GM23338 (cell line): ENCODE data around the gene ANKRD40. TPM values are rescaled to one million over a fixed set of nuclear protein-coding genes. Genes with fewer than 3 reads are reported as not detected.

Source experiments
- ATAC-seq: fragments of 200-7000 bp; cut with Tn5 transposase; 3 replicates; pipeline ENCODE4 v1.9.1; 2020
- DNase-seq: peaks from one replicate; pipeline ENCODE4 v3.0.0-alpha.2; 2015; ENCODE audit warnings: low spot score
- H2AFZ ChIP-seq: fragments of 200-600 bp; sonication (generic); 2 replicates; pipeline ENCODE4 v1.8.0; 2016; ENCODE audit warnings: antibody characterized with exemption, mild to moderate bottlenecking, moderate library complexity
- H3F3A ChIP-seq: fragments of 200-600 bp; sonication (generic); replicated peaks from 2 replicates; pipeline ENCODE4 v1.8.0; 2017; ENCODE audit warnings: antibody characterized with exemption, mixed run types, low read depth
- H3K27ac ChIP-seq: fragments of 200-600 bp; sonication (generic); 2 replicates; pipeline ENCODE4 v1.6.1; 2016; ENCODE audit warnings: low read depth
- H3K27me3 ChIP-seq: fragments of 200-600 bp; sonication (generic); 2 replicates; pipeline ENCODE4 v1.8.0; 2016; ENCODE audit warnings: mild to moderate bottlenecking, mixed run types, moderate library complexity; ENCODE audit not compliant: insufficient read depth
- H3K36me3 ChIP-seq: fragments of 200-600 bp; sonication (generic); 2 replicates; pipeline ENCODE4 v1.8.0; 2016; ENCODE audit warnings: mild to moderate bottlenecking; ENCODE audit not compliant: insufficient read depth
- H3K4me1 ChIP-seq: fragments of 200-600 bp; sonication (generic); 2 replicates; pipeline ENCODE4 v1.8.0; 2016; ENCODE audit warnings: mild to moderate bottlenecking, moderate library complexity; ENCODE audit not compliant: insufficient read depth
- H3K4me2 ChIP-seq: fragments of 200-600 bp; sonication (generic); 2 replicates; pipeline ENCODE4 v1.7.1; 2017; ENCODE audit warnings: mixed run types
- H3K4me3 ChIP-seq: fragments of 200-600 bp; sonication (generic); 2 replicates; pipeline ENCODE4 v1.6.1; 2016; ENCODE audit warnings: mixed run types
- H3K79me2 ChIP-seq: fragments of 200-600 bp; sonication (generic); replicated peaks from 2 replicates; pipeline ENCODE4 v1.8.0; 2017; ENCODE audit warnings: mild to moderate bottlenecking; ENCODE audit not compliant: insufficient read depth
- H3K9me2 ChIP-seq: fragments of 200-600 bp; sonication (generic); 2 replicates; pipeline ENCODE4 v1.8.0; 2017; ENCODE audit not compliant: insufficient read depth
- H4K20me1 ChIP-seq: fragments of 200-600 bp; sonication (generic); replicated peaks from 2 replicates; pipeline ENCODE4 v1.8.0; 2017; ENCODE audit warnings: mild to moderate bottlenecking; ENCODE audit not compliant: insufficient read depth
- H3K27ac Mint-ChIP-seq: 2 replicates; pipeline ENCODE4 v1.8.0; 2020; ENCODE audit warnings: inconsistent platforms, mild to moderate bottlenecking, moderate library complexity, mixed read lengths
- H3K27me3 Mint-ChIP-seq: 3 replicates; pipeline ENCODE4 v1.8.0; 2022; ENCODE audit warnings: low read depth, mild to moderate bottlenecking, moderate library complexity, mixed read lengths, inconsistent platforms; ENCODE audit not compliant: insufficient read depth, poor library complexity
- H3K36me3 Mint-ChIP-seq: 3 replicates; pipeline ENCODE4 v1.8.0; 2021; ENCODE audit warnings: low read depth, mild to moderate bottlenecking, inconsistent platforms, moderate library complexity, mixed read lengths
- H3K4me1 Mint-ChIP-seq: 3 replicates; pipeline ENCODE4 v1.8.0; 2020; ENCODE audit warnings: mild to moderate bottlenecking, inconsistent platforms, mixed read lengths
- H3K4me3 Mint-ChIP-seq: 3 replicates; pipeline ENCODE4 v1.8.0; 2021; ENCODE audit warnings: moderate library complexity, mild to moderate bottlenecking, inconsistent platforms, mixed read lengths
- H3K9me3 Mint-ChIP-seq: 3 replicates; pipeline ENCODE4 v1.8.0; 2020; ENCODE audit warnings: moderate library complexity, mild to moderate bottlenecking, inconsistent platforms, mixed read lengths
- CREB1 ChIP-seq: fragments of 250-450 bp; sonication (Bioruptor Pico); IDR thresholded peaks from 2 replicates; pipeline ENCODE4 v1.5.0; 2020; ENCODE audit warnings: low read depth, mild to moderate bottlenecking, moderate library complexity
- JUNB ChIP-seq: IDR thresholded peaks from one replicate; pipeline ENCODE4 v1.6.1; 2016; ENCODE audit warnings: antibody characterized with exemption; ENCODE audit not compliant: unreplicated experiment
- POLR2AphosphoS5 ChIP-seq: IDR thresholded peaks from 2 replicates; pipeline ENCODE4 v1.6.1; 2016; ENCODE audit warnings: antibody characterized with exemption, low read depth
- ZNF331 ChIP-seq: fragments of 250-450 bp; sonication (Bioruptor Pico); IDR thresholded peaks from 2 replicates; pipeline ENCODE4 v1.5.0; 2020; ENCODE audit warnings: low read depth, mild to moderate bottlenecking, moderate library complexity
- polyA plus RNA-seq: library from polyadenylated mRNA; unstranded; fragments of >200 nt; fragmentation: Nextera tagmentation; extraction: Ambion mirVana; gene quantifications from 2 replicates; pipeline ENCODE4 v1.2.1, GENCODE V29; 2016
- total RNA-seq: library from RNA; depleted of rRNA; stranded (reverse); fragments of >200 nt; shearing (Covaris generic); gene quantifications from 2 replicates; pipeline ENCODE4 v1.2.3, GENCODE V29; 2014
- TF ChIP-seq, protein P1 (sequence below): IDR thresholded peaks from 2 replicates; pipeline ENCODE4 v1.6.1; 2016; ENCODE audit warnings: antibody characterized with exemption
- TF ChIP-seq, protein P2 (sequence below): fragments of 250-450 bp; sonication (Bioruptor Pico); IDR thresholded peaks from 2 replicates; pipeline ENCODE4 v1.5.0; 2020; ENCODE audit warnings: mild to moderate bottlenecking, moderate library complexity

ANKRD40 gene
- total and polyA plus RNA-seq, 2 experiments from 2014 or later = 19.0 to 42.1 TPM

GRCh38 chr17:50708050-50709000, 611 bp upstream of the ANKRD40 start:
- TF ChIP-seq ZNF331 (no peak), POLR2AphosphoS5 (no peak), CREB1 (CRISPR knock-in tag) (no peak), JUNB (no peak)
- TF ChIP-seq, protein P1, sequence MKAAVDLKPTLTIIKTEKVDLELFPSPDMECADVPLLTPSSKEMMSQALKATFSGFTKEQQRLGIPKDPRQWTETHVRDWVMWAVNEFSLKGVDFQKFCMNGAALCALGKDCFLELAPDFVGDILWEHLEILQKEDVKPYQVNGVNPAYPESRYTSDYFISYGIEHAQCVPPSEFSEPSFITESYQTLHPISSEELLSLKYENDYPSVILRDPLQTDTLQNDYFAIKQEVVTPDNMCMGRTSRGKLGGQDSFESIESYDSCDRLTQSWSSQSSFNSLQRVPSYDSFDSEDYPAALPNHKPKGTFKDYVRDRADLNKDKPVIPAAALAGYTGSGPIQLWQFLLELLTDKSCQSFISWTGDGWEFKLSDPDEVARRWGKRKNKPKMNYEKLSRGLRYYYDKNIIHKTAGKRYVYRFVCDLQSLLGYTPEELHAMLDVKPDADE = no peak
- TF ChIP-seq, protein P2, sequence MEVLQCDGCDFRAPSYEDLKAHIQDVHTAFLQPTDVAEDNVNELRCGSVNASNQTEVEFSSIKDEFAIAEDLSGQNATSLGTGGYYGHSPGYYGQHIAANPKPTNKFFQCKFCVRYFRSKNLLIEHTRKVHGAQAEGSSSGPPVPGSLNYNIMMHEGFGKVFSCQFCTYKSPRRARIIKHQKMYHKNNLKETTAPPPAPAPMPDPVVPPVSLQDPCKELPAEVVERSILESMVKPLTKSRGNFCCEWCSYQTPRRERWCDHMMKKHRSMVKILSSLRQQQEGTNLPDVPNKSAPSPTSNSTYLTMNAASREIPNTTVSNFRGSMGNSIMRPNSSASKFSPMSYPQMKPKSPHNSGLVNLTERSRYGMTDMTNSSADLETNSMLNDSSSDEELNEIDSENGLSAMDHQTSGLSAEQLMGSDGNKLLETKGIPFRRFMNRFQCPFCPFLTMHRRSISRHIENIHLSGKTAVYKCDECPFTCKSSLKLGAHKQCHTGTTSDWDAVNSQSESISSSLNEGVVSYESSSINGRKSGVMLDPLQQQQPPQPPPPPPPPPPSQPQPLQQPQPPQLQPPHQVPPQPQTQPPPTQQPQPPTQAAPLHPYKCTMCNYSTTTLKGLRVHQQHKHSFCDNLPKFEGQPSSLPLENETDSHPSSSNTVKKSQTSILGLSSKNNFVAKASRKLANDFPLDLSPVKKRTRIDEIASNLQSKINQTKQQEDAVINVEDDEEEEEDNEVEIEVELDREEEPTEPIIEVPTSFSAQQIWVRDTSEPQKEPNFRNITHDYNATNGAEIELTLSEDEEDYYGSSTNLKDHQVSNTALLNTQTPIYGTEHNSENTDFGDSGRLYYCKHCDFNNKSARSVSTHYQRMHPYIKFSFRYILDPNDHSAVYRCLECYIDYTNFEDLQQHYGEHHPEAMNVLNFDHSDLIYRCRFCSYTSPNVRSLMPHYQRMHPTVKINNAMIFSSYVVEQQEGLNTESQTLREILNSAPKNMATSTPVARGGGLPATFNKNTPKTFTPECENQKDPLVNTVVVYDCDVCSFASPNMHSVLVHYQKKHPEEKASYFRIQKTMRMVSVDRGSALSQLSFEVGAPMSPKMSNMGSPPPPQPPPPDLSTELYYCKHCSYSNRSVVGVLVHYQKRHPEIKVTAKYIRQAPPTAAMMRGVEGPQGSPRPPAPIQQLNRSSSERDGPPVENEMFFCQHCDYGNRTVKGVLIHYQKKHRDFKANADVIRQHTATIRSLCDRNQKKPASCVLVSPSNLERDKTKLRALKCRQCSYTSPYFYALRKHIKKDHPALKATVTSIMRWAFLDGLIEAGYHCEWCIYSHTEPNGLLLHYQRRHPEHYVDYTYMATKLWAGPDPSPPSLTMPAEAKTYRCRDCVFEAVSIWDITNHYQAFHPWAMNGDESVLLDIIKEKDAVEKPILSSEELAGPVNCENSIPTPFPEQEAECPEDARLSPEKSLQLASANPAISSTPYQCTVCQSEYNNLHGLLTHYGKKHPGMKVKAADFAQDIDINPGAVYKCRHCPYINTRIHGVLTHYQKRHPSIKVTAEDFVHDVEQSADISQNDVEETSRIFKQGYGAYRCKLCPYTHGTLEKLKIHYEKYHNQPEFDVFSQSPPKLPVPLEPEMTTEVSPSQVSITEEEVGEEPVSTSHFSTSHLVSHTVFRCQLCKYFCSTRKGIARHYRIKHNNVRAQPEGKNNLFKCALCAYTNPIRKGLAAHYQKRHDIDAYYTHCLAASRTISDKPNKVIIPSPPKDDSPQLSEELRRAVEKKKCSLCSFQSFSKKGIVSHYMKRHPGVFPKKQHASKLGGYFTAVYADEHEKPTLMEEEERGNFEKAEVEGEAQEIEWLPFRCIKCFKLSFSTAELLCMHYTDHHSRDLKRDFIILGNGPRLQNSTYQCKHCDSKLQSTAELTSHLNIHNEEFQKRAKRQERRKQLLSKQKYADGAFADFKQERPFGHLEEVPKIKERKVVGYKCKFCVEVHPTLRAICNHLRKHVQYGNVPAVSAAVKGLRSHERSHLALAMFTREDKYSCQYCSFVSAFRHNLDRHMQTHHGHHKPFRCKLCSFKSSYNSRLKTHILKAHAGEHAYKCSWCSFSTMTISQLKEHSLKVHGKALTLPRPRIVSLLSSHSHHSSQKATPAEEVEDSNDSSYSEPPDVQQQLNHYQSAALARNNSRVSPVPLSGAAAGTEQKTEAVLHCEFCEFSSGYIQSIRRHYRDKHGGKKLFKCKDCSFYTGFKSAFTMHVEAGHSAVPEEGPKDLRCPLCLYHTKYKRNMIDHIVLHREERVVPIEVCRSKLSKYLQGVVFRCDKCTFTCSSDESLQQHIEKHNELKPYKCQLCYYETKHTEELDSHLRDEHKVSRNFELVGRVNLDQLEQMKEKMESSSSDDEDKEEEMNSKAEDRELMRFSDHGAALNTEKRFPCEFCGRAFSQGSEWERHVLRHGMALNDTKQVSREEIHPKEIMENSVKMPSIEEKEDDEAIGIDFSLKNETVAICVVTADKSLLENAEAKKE = no peak
- Mint-ChIP-seq H3K27ac (peak overlapping the region; percentile 89), H3K36me3 (peaks cover 24% of the 10 kb centered on the region), H3K9me3 (no peaks in the 10 kb centered on the region; the same call in 2 of the 3 replicates), H3K27me3 (peaks cover 2% of the 10 kb centered on the region), H3K4me1 (peaks cover 30% of the 10 kb centered on the region), H3K4me3 (peak overlapping the region; percentile 95)
- Histone ChIP-seq H3F3A (0 out of 2 replicates have a peak, but pooled peaks cover 10% of the 10 kb centered on the region), H3K27me3 (no peaks in the 10 kb centered on the region), H3K9me2 (no peaks in the 10 kb centered on the region), H2AFZ (peak overlapping the region; percentile 97), H3K4me3 (peak overlapping the region; percentile 68), H4K20me1 (peaks cover 8% of the 10 kb centered on the region; the same call in 1 of the 2 replicates), H3K36me3 (0 out of 2 replicates have a peak, but pooled peaks cover 3% of the 10 kb centered on the region), H3K79me2 (peaks cover 39% of the 10 kb centered on the region), H3K27ac (peak overlapping the region; percentile 93), H3K4me2 (peak overlapping the region; percentile 81), H3K4me1 (peaks cover 5% of the 10 kb centered on the region)
- ATAC-seq (no peak), DNase-seq (no peak)
